Epithelial cell of alveolus of lung (primary cell): ENCODE results near the gene RDH14. TPM values are rescaled to one million over a fixed set of nuclear protein-coding genes. Genes with fewer than 3 reads are reported as not detected.

Source experiments
- total RNA-seq: library from RNA; depleted of rRNA; stranded (reverse); fragments of >200 nt; gene quantifications from 2 replicates; pipeline ENCODE4 v1.2.1, GENCODE V29; 2015

The RDH14 gene, protein sequence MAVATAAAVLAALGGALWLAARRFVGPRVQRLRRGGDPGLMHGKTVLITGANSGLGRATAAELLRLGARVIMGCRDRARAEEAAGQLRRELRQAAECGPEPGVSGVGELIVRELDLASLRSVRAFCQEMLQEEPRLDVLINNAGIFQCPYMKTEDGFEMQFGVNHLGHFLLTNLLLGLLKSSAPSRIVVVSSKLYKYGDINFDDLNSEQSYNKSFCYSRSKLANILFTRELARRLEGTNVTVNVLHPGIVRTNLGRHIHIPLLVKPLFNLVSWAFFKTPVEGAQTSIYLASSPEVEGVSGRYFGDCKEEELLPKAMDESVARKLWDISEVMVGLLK
- total RNA-seq: 21.3 and 27.7 TPM in 2 replicates

GRCh38 chr2:18560031-18560796 lies at the start of gene RDH14:
RDH14 (minus strand) TSS chr2:18560653; CDS start chr2:18560572, 81 bp downstream.

GRCh38 chr2:18589354-18589753 lies 28.9 kb upstream of the RDH14 start, which contains the start of gene NT5C1B:
NT5C1B (minus strand) TSS chr2:18589569; CDS start chr2:18589468, 101 bp downstream.

Other genes with a start within 250 kb of the RDH14 start
- not detected in 2 replicates for gene NT5C1B, start 28.9 kb upstream of the RDH14 start, total RNA-seq